NOMO-1 (cell line): Measurements from ENCODE around the gene IL1R1.
"Not testable (repeated sequence)": the region's sequence is repeated elsewhere in the genome, so short reads cannot be mapped to it uniquely, and the experiment has no call there.

Source experiments
- DNase-seq, 2 experiments: peaks; one replicate each; lab custom pipeline; 2025; ENCODE audit not compliant: unreplicated experiment in 2 of 2; lab: John Stamatoyannopoulos, UW

Gene IL1R1

DNA sequence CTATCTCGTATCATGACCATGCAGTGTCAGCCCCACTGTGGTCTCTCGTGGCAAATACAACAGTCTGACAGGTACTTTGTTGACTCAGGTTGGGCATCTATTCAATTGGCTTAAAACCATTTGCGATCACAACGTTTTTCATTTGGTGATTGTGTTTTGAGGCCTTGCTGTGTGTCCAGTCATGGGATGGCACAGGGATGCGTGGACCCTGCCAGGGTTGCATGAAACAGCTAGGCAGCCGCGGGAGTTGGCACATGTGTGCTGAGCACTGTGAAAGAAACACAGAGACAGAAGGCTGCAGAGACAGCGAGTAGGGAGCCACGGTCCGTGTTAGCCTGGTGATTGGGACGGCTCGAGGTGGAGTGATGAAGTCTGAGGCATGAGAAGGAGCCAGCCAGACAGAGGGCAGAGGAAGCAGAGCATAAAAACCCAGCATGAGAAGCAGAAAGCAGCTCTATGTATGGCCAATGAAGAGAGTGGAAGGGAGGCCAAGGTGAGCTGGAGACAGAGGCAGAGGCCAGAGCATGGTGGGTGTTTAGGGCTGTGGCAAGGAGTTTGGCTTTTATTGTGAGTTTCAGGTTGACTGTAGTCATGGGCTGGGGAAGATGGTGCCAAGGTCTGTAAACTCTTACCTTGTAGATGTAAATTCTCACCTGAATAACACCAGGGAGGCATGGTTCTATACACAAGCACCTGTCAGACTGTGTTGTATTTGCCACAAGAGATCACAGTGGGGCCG, 31.8 kb upstream of the IL1R1 start:
- no peak for DNase-seq

- DNase-seq: no peak
These were observed 30.7 kb upstream of the IL1R1 start for GRCh38 chr2:102111823-102112222.

GRCh38 chr2:102112271-102112670, 30.3 kb upstream of the IL1R1 start:
- no peak for DNase-seq

DNA sequence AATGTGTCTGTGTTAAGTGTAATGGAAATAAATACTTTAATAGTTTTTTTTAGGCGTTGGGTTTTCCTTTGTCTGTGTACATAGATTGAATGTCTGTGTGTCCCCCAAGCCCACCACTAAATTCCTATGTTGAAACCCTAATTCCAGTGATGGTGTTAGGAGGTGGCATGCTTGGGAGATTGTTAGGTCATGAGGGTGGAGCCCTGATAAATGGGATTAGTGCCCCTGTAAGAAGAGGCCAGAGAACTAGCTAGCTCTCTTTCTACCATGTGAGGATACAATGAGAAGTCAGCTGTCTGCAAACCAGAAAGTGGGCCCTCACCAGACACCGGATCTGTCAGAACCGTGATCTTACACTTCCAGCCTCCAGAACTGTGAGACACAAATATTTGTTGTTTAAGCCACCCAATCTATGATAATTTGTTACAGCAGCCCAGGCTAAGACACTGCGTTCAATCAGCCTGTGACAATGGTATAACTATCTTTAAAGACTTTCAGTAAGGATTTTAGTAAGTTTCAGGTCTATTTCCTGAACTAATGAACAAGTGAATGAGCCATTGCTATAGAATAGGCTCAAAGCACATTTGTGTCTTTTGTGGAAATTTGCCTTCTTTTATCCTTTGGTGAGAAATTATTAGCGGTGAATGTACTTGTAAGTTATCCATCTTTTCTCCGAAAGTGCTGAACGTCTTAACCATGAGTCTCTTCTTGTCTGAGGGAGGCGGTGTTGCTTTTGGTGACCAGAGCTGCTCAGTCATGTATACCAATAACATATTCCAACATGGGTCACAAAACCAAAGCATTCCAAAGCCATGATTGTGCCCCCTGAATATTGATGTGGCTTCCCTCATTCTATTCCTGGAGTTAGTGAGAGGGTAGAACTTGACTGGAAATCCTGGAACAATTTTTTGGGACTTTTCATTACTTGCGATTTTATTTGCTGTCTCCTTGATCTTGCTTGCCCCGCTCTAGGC, 29.6 kb upstream of the IL1R1 start:
- DNase-seq: no peak

GRCh38 chr2:102114290-102114721, 28.2 kb upstream of the IL1R1 start:
- DNase-seq: no peak

- DNase-seq: peak in 1 of 2 experiments; percentile 19
These were observed 27.6 kb upstream of the IL1R1 start for GRCh38 chr2:102114851-102115497.

DNA sequence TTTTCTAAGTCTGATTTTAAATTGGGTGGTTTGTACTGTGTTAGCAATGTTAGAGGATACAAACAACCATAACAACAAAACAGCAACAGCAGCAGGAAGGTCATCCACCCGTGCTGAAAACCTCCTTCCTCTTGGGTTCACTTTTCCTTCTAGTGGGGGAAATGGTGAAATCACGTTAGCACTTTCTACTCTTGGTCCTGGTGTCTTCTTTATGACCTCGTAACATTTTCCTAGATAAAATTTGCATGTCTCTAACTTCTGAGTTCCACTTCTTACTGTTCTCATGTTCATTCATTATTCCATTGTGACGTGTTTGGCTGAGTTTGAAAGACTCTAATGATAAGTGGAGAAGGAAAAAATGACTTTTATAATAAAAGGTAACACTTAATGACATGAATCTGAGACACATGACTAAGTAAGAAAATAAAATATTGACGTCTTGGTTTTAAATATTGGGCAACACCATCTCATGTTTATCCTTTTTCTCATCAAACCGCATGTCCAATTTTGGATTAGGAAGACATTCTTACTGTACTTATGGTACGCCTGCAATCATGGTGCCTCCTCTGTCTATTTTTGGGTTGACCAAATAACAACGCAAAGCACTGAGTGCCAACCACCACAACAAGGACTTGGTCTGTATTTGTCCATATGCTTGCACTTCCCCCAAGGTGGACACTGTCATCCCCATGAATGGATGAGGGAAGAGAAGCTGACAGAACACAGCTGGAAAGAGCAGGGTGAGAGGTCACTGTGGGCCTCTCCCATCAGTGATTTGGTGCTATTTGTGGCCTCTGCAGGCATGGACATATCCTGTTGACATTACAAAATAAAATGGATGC, 25.7 kb upstream of the IL1R1 start:
- no peak for DNase-seq

DNA sequence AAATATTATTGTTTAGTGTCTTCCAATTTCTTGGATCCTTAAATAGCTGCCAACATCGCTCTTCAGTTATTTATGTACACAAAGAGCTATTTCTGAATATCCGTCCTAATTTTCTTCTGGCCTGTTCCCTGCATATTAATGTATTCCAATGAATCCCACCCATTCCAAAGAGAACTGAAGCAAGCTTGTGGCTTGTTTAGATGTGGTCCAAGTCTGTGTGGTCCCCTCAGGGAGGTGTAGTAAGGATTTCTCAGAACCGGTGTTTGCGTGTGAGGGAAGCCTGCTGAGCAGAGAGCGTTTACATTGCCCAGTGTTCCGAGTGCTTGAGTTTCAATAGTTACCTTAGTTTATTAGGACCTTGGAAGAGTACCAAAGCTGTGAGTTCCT, 25.1 kb upstream of the IL1R1 start:
- DNase-seq: no peak

DNA sequence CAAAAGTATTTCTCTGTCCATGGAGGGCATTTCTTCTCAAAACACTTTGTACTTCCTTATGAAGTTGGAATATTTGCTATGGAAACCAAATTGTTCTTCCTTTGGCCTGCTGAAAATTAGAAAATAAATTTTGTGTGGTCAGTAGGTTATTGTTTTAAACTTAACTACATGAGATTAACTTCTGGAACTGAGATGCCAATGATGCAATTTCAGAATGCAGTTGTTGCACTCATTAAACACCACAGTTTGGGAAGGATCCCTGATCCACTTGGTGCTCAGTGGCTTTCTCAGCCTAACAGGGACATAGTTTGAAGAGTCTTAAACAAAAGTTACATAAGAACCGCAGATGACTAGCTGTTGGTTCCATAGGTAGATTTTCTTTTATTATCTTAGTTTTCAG, 23.3 kb upstream of the IL1R1 start:
- no peak for DNase-seq

DNA sequence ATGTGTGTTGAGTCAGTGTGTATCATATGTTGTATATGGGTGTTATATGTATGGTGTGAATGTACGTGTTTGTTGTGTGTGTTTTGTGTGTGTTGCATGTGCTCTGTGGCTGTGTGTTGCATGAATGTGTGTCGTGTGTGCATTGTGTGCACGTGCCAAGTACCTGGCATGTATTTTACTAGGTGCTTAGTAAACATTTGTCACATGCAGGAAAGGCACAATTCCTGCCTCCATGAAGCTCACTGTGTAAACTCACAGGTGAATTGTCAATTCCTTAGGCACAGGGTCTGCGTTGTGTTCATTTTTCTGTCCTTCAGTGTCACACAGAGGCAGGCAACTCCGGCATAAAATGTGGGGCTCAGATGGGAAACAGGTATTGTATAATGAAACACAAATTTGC, 22.3 kb upstream of the IL1R1 start:
- no peak for DNase-seq

- no peak for DNase-seq
These were observed 21.8 kb upstream of the IL1R1 start for GRCh38 chr2:102120701-102121159.

DNA sequence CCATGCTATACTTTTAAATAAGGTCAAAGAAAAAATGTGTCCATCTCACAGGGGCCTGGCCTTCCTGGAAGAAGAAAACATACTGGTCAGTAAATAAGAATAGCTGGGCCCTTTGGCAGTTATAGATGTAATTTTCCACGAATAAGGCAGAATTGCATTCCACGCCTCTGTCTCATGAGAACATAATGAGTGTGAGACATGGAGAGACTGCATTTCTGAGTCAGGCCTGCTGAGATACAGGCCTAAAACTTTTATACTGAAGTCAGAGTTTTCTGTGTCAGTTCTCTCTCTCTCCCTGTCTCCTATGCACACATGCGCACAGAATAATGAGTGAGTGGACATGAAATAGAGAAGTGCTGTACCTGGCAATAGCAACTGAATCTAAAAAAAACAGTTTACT, 20.4 kb upstream of the IL1R1 start:
- no peak for DNase-seq

GRCh38 chr2:102122909-102123308, 19.6 kb upstream of the IL1R1 start:
- DNase-seq: no peak

DNA sequence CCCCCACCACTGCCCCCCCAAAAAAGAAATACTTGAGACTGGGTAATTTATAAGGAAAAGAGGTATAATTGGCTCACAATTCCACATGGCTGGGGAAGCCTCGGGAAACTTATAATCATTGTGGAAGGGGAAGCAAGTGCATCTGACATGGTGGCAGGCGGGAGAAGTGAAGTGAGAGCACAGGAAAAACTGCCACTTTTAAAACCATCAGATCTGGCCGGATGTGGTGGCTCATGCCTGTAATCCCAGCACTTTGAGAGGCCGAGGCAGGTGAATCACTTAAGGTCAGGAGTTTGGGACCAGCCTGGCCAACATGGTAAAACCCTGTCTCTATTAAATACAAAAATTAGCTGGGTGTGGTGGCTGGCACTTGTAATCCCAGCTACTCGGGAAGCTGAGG, 18.1 kb upstream of the IL1R1 start:
- not testable (repeated sequence) for DNase-seq

- no peak for DNase-seq
These were observed 16.4 kb upstream of the IL1R1 start for GRCh38 chr2:102126169-102126568.

GRCh38 chr2:102126660-102127059, 15.9 kb upstream of the IL1R1 start:
- no peak for DNase-seq

GRCh38 chr2:102129082-102129481, 13.5 kb upstream of the IL1R1 start:
- DNase-seq: no peak

GRCh38 chr2:102129951-102130646, 12.4 kb upstream of the IL1R1 start:
- peak in 1 of 2 experiments; percentile 41 for DNase-seq

DNA sequence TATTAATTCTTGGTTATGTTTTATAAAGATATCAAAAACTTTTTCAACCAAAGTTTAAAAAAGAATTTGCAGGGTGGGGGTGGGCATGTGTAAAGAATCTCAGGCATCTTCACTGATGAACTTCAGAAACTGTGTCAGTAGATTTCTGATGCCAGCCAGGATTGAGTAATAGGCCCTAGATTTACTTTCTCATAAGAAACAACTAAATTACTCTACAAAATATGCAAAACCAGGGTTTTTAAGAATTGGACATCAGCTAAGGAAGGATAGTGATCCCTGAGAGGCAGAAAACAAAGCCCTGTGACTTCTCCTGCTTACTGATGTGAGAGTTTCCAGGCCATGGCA, 11.9 kb upstream of the IL1R1 start:
- no peak for DNase-seq

- no peak for DNase-seq
These were observed 11.0 kb upstream of the IL1R1 start for GRCh38 chr2:102131564-102131963.
